ELR (cell line): ENCODE measurements around the gene APOC3.

Source experiments
- DNase-seq: peaks from one replicate; pipeline ENCODE4 v3.0.0-alpha.2; 2015; ENCODE audit warnings: low read depth

APOC3 gene

GRCh38 chr11:116849060-116849459 is 19.4 kb downstream of the APOC3 start:
- DNase-seq: no peak

DNA sequence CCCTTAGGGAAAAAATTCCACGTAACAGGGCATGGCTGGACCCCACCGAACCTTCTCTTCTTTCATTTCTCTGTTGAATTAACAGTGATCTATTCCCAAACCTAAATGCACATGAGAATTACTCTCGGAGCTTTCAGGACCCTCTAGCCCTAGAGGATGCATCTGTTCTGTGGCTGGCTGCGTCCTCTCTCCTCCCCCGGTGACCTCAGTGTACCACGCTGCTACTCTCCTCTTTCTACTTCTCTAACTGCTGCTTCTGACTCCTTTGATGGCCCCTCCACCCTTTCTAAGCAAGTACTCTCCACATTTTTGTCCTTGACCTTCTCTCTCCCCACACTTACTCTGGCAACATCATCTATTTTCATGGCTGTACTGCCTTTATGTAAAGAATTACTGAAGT is 19.8 kb downstream of the APOC3 start:
- DNase-seq: no peak

GRCh38 chr11:116851626-116852025 is 21.9 kb downstream of the APOC3 start:
- DNase-seq: no peak

DNA sequence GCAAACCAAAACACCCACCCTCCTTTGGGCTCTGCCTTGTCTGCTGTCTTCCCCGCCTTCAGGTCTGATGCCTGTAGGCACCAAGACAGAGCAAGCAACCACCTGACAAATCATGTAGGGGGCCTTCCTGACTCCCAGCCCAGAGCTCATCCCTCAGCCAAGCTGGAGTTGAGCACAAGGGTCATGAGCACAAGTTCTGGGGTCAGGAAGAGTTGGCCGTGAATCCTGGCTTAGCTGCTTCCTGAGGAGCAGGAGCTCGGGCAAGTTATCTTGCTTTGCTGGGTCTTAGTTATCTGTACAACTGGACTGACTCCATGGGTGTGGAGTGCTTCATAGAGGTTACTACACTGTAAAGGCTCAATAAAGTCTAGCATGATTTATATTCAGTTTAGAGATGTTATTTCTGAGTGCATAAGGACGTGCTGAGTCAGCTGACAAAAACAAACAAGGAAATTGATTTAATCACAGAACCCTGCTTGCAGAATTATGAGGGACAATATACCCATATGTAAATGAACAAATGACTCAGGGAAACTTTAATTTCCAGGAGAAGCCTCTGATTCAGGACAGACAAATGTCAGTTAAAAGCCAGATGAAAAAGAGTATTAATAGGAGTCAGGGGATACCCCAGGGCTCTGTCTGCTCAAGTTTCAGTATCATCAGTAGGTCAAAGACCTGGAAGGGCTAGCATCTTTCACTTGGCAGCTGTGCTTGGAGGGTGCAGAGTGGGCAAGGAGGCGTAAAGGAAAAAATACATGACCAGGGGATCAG is 22.7 kb downstream of the APOC3 start:
- peak; percentile 71 for DNase-seq

DNA sequence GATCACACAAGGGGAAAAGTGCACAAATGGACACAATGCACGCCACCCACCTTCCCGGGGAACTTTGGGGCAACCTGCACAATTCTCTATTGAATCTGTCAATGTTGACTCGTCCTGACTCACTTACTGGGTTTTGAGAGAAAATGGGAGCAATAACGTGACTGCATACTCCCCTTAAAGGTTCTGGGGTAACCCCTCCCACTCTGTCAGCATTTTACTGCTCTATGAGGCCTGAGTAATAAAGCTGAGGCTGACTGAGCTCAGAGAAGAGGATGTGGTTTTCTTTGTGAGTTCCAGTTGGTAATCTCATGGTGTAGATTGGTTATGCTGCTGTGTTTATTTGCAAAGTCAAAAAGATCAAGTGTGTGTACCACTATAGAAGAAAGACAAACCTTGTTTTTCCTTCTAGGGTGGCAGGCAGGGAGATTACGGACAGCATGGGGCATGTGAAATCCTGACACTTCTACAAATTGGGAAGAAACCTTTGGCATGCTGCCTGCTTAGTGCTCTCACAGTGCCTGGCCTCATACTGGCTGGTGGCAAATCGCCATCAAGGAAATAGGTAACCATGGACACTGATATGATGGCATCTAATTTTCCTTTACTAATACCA is 23.9 kb downstream of the APOC3 start:
- peak; percentile 98 for DNase-seq

GRCh38 chr11:116855413-116855812 is 25.7 kb downstream of the APOC3 start:
- no peak for DNase-seq

DNA sequence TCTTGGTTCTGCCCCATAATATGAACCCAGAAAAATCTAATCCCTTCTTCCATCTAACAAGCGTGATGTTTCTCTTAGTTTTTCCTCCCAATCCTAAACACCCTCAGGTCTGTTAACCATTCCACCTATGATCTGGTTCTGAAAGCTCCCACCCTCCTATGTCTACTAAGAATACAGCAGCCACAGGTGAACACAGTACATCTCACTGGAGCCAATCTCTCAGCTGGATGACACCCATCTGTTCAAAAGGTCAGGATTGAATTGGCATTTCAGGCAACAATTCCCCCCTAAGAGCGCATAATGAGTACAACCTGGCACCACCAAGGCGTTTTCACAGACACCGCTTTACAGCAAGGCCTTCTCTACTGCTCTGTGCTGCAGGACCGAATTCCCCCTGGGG is 26.7 kb downstream of the APOC3 start:
- DNase-seq: no peak

DNA sequence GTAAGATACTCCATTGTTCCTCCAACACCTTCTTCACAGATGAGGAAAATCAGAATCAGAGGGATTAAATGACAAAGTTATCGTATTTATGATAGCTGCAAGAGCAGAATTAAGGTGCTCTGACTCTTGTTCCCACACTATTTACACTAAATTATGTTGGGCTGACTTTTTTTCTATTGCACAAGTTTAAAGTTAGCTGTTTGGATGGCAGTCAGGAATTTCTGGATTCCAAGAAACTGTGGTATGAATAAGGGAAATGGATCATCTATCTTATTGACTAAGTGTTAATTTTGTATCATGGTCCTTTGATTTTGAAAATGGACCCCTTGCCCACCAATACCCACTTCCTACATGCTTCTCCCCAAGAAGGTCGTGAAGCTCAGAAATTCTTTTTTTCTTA is 27.6 kb downstream of the APOC3 start:
- DNase-seq: no peak

DNA sequence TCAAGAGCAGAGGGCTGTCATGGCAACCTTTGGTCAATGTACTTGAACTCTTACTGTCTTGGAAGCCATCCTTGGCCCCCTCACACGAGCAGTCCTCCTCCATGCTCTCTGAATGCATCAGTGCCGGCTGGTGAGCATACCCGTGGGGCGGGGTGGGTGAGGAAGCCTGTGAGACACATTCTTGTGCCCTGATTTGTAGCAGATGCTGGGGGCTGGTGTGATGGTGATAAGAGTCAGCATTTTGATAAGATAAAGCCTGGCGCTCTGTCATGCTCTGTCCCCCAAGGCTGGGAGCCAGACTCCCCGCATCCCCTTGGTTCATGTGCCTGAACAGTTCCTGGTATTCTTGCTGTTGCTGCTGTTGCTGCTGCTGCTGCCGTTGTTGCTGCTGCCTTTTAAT is 28.2 kb downstream of the APOC3 start:
- DNase-seq: no peak

DNA sequence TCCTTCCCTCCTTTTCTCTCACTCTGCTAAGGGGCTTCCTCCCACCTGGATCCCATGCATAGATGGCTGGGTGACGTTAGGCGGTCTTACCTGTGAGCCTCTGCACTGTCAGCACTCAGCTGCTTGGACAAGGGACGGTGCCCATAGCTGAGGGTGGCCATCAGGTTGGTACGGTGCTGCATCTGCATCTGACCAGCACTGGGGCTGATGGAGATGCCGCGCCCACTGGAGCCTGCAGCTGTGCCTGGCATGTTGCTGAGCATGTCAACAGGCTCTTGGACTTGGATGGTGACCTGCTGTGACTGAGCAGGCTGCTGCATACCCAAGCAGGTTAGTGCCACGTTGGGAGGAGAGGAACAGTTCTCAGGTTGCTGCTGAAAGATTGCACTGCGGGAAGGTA is 29.5 kb downstream of the APOC3 start:
- DNase-seq: no peak

- DNase-seq: no peak
Observed at GRCh38 chr11:116860303-116860702, 30.6 kb downstream of the APOC3 start.

GRCh38 chr11:116861539-116861938 is 31.8 kb downstream of the APOC3 start:
- peak; percentile 91 for DNase-seq

GRCh38 chr11:116862185-116862584 is 32.5 kb downstream of the APOC3 start:
- no peak for DNase-seq

DNA sequence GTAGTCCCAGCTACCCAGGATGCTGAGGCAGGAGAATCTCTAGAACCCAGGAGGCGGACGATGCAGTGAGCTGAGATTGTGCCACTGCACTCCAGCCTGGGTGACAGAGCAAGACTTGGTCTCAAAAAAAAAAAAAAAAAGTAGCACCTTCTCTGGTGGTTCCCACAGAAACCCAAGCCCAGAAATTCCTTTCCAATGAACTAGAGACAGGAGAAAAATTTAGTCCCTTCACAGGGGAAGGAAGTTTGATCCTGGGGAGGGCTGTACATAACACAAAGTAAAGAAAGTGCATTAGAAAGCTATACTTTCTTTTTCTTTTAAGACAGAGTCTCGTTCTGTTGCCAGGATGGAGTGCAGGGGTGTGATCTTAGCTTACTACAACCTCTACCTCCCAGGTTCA is 33.2 kb downstream of the APOC3 start:
- DNase-seq: peak; percentile 20

GRCh38 chr11:116864531-116864930 is 34.8 kb downstream of the APOC3 start:
- no peak for DNase-seq

- no peak for DNase-seq
Observed at GRCh38 chr11:116865696-116866095, 36.0 kb downstream of the APOC3 start.

DNA sequence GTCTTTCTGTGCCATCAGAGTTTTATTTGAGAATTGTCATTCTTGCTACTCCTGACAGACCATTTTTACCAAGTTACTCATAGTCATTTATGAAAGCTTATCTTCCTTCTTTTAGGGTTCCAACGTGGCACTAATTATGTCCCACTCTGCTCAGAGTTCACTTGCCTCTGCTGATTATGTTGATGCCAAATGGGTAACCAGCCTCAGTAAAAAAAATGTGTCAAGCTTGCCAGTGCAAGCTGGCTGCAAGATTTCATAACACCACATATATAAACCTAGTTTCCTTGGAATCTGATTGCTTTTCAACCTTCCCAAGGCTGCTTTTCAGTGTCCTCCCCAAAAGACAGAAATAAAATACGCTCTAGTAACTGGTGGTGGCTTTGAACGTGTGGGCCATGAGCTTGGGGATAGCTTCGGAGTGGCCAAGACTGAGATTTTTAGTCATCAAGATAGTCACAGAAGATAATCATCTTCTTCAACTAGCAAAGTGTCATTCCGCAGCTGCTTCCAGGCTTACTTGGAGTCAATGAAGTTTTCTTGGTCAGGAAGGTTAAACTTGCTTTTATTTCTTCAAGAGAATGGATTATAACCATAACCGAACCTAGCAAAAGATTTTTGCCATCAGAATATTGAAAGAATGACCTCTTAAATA is 37.2 kb downstream of the APOC3 start:
- DNase-seq: no peak

DNA sequence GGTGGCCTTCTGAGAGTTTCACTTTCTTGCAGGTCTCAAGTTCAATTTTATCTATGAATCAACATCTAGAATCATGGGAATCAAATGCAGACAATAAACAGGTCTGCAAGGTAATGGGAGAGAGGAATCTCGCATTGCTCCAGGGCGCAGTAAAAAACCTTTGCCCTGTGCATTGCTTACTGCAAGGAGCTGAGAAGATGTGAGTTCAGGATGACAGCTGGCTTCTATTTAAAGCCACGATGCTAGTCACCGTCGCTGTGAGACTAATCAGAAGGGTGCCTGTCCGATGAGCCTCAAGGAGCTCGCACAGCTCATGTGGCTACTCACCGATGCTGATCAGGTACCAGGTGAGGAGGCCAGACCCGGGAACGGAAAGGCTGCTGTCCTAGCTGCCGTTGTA is 37.9 kb downstream of the APOC3 start:
- DNase-seq: no peak

DNA sequence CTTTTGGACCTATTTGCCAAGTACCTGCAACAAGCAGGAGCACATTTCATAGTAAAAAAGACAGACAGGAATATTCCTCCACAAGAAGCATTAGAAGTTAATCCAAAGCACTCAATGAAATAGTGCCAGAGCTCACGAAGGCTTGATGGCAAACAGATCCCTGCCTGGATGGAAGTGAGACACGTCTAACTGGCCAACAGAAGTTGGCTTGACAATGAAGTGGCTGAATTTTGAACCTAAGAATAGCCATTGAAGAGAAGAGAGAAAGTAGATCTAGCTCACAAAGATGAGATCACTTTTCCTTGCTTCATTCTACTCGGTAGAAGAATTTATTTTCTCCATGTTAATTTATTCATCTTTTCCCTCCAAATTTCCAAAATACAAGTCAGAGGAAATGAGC is 38.4 kb downstream of the APOC3 start:
- DNase-seq: no peak

DNA sequence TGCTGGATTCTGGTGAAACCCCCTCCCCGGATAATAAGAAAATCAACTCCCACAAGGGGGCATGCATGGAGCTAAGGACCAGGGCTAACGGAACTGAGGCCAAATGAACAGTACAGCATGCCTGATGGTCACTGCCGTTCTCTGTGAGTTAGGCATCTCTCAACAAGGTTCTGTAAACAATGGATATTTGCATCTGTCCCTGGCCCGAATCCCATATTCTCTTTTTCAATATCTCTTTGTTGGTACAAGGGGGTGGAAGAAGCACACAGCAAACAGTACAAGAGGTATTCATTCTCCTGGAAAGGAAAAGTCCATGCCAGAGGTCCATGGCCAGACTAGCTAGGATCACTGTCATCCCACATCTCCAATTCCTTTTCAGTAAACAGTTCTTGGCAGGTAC is 39.9 kb downstream of the APOC3 start:
- DNase-seq: no peak

DNA sequence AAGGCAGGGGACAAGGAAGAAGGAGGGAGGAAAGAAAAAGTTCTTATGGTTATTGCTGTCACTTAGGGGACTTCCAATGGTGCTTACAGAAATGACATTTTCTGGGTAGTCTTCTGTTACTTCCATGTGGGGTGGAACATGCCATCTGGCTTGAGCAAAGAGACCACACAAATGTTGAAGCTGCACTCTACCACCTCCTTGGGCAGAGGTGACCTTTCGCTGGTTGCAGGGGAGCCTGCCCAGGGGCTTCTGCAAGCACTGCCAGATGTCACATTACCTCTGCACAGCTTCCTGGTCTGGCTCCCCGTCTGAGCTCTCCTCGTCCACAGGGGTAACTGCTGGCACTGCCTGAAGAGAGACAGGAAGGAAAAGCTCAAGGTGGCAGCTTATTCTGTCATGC is 40.3 kb downstream of the APOC3 start:
- no peak for DNase-seq

GRCh38 chr11:116871248-116871647 is 41.5 kb downstream of the APOC3 start:
- peak; percentile 94 for DNase-seq

DNA sequence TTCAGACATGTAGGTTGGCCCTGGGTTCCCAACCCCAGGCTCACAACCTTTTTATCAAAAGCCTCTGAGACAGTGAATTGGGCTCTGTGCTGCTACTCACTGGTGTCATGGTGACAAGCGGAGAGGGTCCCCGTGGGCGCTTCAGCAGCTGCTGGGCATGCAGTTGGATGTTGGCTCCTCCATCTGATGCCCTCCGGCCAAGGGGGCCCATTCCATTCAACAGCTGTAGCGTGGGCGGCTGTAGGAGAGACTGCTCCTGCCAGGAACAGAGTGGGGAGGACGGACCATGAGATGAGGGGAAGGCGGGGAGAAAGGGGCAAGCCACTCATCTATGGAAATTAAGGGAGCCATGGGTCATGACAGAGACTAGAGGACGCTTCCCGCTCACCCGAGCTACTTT is 43.7 kb downstream of the APOC3 start:
- no peak for DNase-seq
